Measurements from ENCODE around the gene ZNF70.
A peak's percentile ranks its signal among the peaks of the same experiment; 100 is the strongest.

Gene ZNF70

GRCh38 chr22:23781065-23781464 lies 30.2 kb upstream of the ZNF70 start:
- in situ Hi-C loops (cut with HindIII; ENCODE audit: low pct_ligation_motif_present, low pct_unique_long_range_greater_than_20kb, low sequenced_read_pairs): no loop called here
- no peak for DNase-seq

- in situ Hi-C loops (cut with HindIII; ENCODE audit: low pct_ligation_motif_present, low pct_unique_long_range_greater_than_20kb, low sequenced_read_pairs): no loop called here
- DNase-seq: no peak
Observed at GRCh38 chr22:23780146-23780748, 29.3 kb upstream of the ZNF70 start.

GRCh38 chr22:23779731-23780130 lies 28.8 kb upstream of the ZNF70 start:
- no peak for DNase-seq
- in situ Hi-C loops (cut with HindIII; ENCODE audit: low pct_ligation_motif_present, low pct_unique_long_range_greater_than_20kb, low sequenced_read_pairs): no loop called here

- in situ Hi-C loops (cut with HindIII; ENCODE audit: low pct_ligation_motif_present, low pct_unique_long_range_greater_than_20kb, low sequenced_read_pairs): no loop called here
- no peak for DNase-seq
Observed at GRCh38 chr22:23779083-23779482, 28.2 kb upstream of the ZNF70 start.

- no peak for DNase-seq
- in situ Hi-C loops (cut with HindIII; ENCODE audit: low pct_ligation_motif_present, low pct_unique_long_range_greater_than_20kb, low sequenced_read_pairs): no loop called here
Observed at GRCh38 chr22:23778577-23778900, 27.6 kb upstream of the ZNF70 start.

- no peak for DNase-seq
- in situ Hi-C loops (cut with HindIII; ENCODE audit: low pct_ligation_motif_present, low pct_unique_long_range_greater_than_20kb, low sequenced_read_pairs): no loop called here
Observed at GRCh38 chr22:23777776-23778576, 27.1 kb upstream of the ZNF70 start.

- DNase-seq: peak; percentile 45
- in situ Hi-C loops (cut with HindIII; ENCODE audit: low pct_ligation_motif_present, low pct_unique_long_range_greater_than_20kb, low sequenced_read_pairs): no loop called here
Observed at GRCh38 chr22:23775779-23776375, 25.0 kb upstream of the ZNF70 start.

- in situ Hi-C loops (cut with HindIII; ENCODE audit: low pct_ligation_motif_present, low pct_unique_long_range_greater_than_20kb, low sequenced_read_pairs): no loop called here
- DNase-seq: peak; percentile 61
Observed at GRCh38 chr22:23774922-23775436, 24.1 kb upstream of the ZNF70 start.

GRCh38 chr22:23774114-23774921 lies 23.4 kb upstream of the ZNF70 start:
- no peak for DNase-seq
- in situ Hi-C loops (cut with HindIII; ENCODE audit: low pct_ligation_motif_present, low pct_unique_long_range_greater_than_20kb, low sequenced_read_pairs): no loop called here

- in situ Hi-C loops (cut with HindIII; ENCODE audit: low pct_ligation_motif_present, low pct_unique_long_range_greater_than_20kb, low sequenced_read_pairs): no loop called here
- no peak for DNase-seq
Observed at GRCh38 chr22:23773483-23774113, 22.7 kb upstream of the ZNF70 start.

- in situ Hi-C loops (cut with HindIII; ENCODE audit: low pct_ligation_motif_present, low pct_unique_long_range_greater_than_20kb, low sequenced_read_pairs): no loop called here
- DNase-seq: peak; percentile 41
Observed at GRCh38 chr22:23772649-23773473, 21.9 kb upstream of the ZNF70 start, which contains the start of gene MMP11. Gene MMP11, plus strand, starts transcription at chr22:23772849. Its CDS starts 22 bp downstream, at chr22:23772871.

GRCh38 chr22:23772315-23772648 lies 21.4 kb upstream of the ZNF70 start:
- in situ Hi-C loops (cut with HindIII; ENCODE audit: low pct_ligation_motif_present, low pct_unique_long_range_greater_than_20kb, low sequenced_read_pairs): no loop called here

GRCh38 chr22:23769321-23769965 lies 18.5 kb upstream of the ZNF70 start:
- in situ Hi-C loops (cut with HindIII; ENCODE audit: low pct_ligation_motif_present, low pct_unique_long_range_greater_than_20kb, low sequenced_read_pairs): no loop called here
- no peak for DNase-seq

More at GRCh38 chr22:23772315-23772648, 21.4 kb upstream of the ZNF70 start:
- DNase-seq: no peak

GRCh38 chr22:23767673-23768548 lies 17.0 kb upstream of the ZNF70 start, which contains the start of gene CHCHD10:
Gene CHCHD10, minus strand, starts transcription at chr22:23767972. Its CDS starts 98 bp downstream, at chr22:23767874.
- DNase-seq: peak; percentile 72
- in situ Hi-C loops (cut with HindIII; ENCODE audit: low pct_ligation_motif_present, low pct_unique_long_range_greater_than_20kb, low sequenced_read_pairs): no loop called here

- DNase-seq: no peak
- in situ Hi-C loops (cut with HindIII; ENCODE audit: low pct_ligation_motif_present, low pct_unique_long_range_greater_than_20kb, low sequenced_read_pairs): no loop called here
Observed at GRCh38 chr22:23767303-23767672, 16.4 kb upstream of the ZNF70 start.

Measured in ACHN (cell line).